ENCODE measurements around the gene SP3.

SP3 gene

DNA sequence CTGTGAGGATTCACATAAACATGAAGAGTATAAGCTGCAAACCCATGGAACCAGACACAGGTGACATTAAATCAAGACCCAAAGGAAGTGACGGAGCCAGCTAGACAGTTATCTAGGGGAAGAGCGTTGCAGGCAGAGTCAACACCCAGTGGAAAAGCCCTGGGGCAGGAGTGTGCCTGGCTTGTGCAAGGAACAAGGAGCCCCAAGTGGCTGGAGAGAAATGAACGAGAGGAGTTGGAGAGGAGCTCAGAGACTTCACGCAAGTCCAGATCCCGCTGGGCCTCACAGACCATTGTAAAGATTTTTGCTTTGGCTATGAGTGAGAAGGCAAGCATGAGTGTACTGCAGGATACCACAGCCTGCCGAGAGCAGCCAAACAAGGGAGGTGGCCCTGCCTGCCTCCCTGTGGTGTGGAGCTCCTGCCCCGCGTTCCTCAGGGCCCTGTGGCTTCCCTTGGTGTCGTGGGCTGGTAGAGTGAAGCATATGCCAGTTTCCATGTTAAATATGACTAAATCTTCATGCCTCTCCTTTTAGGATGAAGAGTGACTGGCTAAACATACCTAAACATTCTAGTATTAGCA lies 88.2 kb downstream of the SP3 start:
- no peak for DNase-seq (ENCODE audit: low read depth)
- H3K4me3 ChIP-seq (replicated peaks; ENCODE audit: low read depth, low read length) = no peak overlapping the region
- TF ChIP-seq, protein P1, sequence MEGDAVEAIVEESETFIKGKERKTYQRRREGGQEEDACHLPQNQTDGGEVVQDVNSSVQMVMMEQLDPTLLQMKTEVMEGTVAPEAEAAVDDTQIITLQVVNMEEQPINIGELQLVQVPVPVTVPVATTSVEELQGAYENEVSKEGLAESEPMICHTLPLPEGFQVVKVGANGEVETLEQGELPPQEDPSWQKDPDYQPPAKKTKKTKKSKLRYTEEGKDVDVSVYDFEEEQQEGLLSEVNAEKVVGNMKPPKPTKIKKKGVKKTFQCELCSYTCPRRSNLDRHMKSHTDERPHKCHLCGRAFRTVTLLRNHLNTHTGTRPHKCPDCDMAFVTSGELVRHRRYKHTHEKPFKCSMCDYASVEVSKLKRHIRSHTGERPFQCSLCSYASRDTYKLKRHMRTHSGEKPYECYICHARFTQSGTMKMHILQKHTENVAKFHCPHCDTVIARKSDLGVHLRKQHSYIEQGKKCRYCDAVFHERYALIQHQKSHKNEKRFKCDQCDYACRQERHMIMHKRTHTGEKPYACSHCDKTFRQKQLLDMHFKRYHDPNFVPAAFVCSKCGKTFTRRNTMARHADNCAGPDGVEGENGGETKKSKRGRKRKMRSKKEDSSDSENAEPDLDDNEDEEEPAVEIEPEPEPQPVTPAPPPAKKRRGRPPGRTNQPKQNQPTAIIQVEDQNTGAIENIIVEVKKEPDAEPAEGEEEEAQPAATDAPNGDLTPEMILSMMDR (IDR thresholded peaks at IDR 0.05; ENCODE audit: low read length, missing control alignments) = no peak

- no peak overlapping the region for H3K4me3 ChIP-seq (replicated peaks; ENCODE audit: low read depth, low read length)
- TF ChIP-seq, protein P1 (IDR thresholded peaks at IDR 0.05; ENCODE audit: low read length, missing control alignments) = no peak
- DNase-seq (ENCODE audit: low read depth) = no peak
Measured at GRCh38 chr2:173874894-173875237, 90.3 kb downstream of the SP3 start.

- TF ChIP-seq, protein P1 (IDR thresholded peaks at IDR 0.05; ENCODE audit: low read length, missing control alignments) = no peak
- no peak overlapping the region for H3K4me3 ChIP-seq (replicated peaks; ENCODE audit: low read depth, low read length)
- DNase-seq (ENCODE audit: low read depth) = no peak
Measured at GRCh38 chr2:173874003-173874893, 90.9 kb downstream of the SP3 start.

- DNase-seq (ENCODE audit: low read depth) = no peak
- TF ChIP-seq, protein P1 (IDR thresholded peaks at IDR 0.05; ENCODE audit: low read length, missing control alignments) = no peak
- H3K4me3 ChIP-seq (replicated peaks; ENCODE audit: low read depth, low read length) = no peak overlapping the region
Measured at GRCh38 chr2:173872714-173873113, 92.5 kb downstream of the SP3 start.

GRCh38 chr2:173869244-173870229 lies 95.6 kb downstream of the SP3 start:
- no peak for DNase-seq (ENCODE audit: low read depth)
- no peak overlapping the region for H3K4me3 ChIP-seq (replicated peaks; ENCODE audit: low read depth, low read length)
- TF ChIP-seq, protein P1 (IDR thresholded peaks at IDR 0.05; ENCODE audit: low read length, missing control alignments) = no peak

DNA sequence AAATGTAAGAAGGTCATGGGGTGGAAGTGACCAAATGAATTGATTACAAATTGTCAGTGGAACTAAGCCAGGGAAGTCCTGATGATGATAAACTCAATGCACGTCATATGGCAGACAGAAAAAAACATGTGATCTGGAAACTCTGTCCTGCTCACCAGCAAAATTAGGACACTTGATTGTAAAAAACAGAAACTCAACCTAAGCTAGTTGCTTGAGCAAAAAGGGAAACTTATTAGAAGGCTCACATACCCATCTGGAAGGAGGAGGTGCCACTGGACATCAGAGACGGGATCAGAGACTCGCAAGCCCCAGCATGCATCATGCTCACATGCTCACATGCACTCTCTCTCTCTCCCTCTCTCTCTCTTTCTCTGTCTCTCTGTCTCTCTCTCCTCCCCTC lies 96.8 kb downstream of the SP3 start:
- DNase-seq (ENCODE audit: low read depth) = no peak
- TF ChIP-seq, protein P1 (IDR thresholded peaks at IDR 0.05; ENCODE audit: low read length, missing control alignments) = no peak
- no peak overlapping the region for H3K4me3 ChIP-seq (replicated peaks; ENCODE audit: low read depth, low read length)

All from fibroblast of pulmonary artery (primary cell).